ENCODE measurements around the gene ELF2.

Gene ELF2

DNA sequence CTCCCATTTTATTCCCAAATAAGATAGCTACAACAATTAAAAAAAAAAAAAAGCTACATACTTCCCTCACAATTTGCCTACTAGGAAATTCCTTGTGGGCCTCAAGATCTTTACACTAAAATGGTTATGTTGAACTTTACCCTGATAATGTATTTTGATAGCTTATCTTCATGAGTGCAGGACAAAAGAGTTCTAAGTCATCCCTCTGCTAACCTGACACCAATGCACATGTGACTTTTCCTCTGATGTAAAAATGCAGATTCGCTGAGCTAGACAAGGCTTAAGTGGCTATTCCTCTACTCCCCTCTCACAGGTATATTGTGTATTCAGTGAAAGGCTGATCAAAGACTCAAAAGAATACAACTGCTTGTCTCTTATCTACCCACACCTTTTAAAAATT is 22.5 kb downstream of the ELF2 start:
- Histone ChIP-seq H3K27me3 (ENCODE audit: control insufficient read depth in 1 of 2, insufficient read depth in 2 of 2, low read length in 2 of 2) (no peaks in the 10 kb centered on the region), H3K36me3 (ENCODE audit: insufficient read depth, low read length) (no peaks in the 10 kb centered on the region)

DNA sequence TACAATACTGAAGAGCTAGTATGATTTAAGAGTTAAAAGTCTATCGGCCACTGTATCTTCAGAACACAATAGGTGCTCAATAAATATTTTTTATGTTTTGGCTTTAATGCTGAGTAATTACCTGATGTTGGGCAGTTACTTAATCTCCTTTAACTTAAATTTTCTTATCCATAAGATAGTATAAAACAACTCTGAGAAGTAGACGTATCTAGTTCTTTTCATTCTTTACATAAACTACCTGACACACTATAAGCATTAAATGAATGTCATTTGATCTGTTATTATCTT is 22.9 kb downstream of the ELF2 start:
- H3K9ac ChIP-seq (ENCODE audit: low read length) = no peak overlapping the region

More for the DNA sequence above, 22.5 kb downstream of the ELF2 start:
- Histone ChIP-seq H3K27ac (ENCODE audit: low read depth, low read length) (no peak overlapping the region), H3K4me3 (ENCODE audit: low read depth in 1 of 2, low read length in 2 of 2) (no peak overlapping the region), H3K4me1 (ENCODE audit: insufficient read depth, low read length) (peaks cover 9% of the 10 kb centered on the region), H3K9ac (ENCODE audit: low read length) (no peak overlapping the region), H3K9me3 (ENCODE audit: low read length) (no peaks in the 10 kb centered on the region)

DNA sequence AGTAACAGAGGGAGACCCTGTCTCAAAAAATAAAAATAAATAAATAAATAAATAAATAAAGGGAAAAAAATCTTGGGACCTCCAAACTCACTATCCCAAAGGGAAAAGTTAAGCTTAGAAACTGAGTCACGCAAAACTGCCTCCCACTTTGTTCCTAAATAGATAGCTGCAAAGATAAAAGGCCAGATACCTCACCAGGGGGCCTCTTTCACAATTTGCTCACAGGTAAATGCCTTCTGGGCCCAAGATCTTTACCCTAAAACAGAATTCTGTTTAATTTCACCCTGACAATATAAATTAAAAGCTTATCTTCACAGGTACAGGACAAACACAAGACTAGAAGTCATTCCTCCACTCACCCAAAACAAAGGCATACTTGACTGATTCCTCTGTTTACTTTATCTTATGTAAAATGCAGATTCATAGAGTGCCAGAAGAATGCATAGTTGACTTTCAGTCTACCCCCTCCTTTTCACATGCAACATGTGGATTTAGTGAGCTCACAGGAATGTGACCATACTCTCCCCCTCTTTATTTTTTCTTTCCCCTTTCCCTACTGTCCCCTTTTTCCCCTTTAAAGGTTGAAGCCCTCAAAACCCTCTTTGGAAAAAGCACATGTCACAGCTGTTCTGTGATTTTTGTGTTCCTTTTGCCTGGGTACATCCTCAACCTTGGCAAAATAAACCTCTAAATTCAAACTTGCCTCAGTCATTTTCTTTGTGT is 23.4 kb downstream of the ELF2 start:
- H3K36me3 ChIP-seq (ENCODE audit: insufficient read depth, low read length) = no peaks in the 10 kb centered on the region
- H3K27ac ChIP-seq (ENCODE audit: low read depth, low read length) = no peak overlapping the region
- H3K4me3 ChIP-seq (ENCODE audit: low read depth in 1 of 2, low read length in 2 of 2) = no peak overlapping the region
- H3K4me1 ChIP-seq (ENCODE audit: insufficient read depth, low read length) = peaks cover 6% of the 10 kb centered on the region
- no peak overlapping the region for H3K9ac ChIP-seq (ENCODE audit: low read length)
- H3K27me3 ChIP-seq (ENCODE audit: control insufficient read depth in 1 of 2, insufficient read depth in 2 of 2, low read length in 2 of 2) = no peaks in the 10 kb centered on the region
- no peaks in the 10 kb centered on the region for H3K9me3 ChIP-seq (ENCODE audit: low read length)

More for the DNA sequence above, 22.9 kb downstream of the ELF2 start:
- H3K4me3 ChIP-seq (ENCODE audit: low read depth in 1 of 2, low read length in 2 of 2) = no peak overlapping the region
- H3K9me3 ChIP-seq (ENCODE audit: low read length) = no peaks in the 10 kb centered on the region
- no peak overlapping the region for H3K27ac ChIP-seq (ENCODE audit: low read depth, low read length)
- peaks cover 6% of the 10 kb centered on the region for H3K4me1 ChIP-seq (ENCODE audit: insufficient read depth, low read length)
- H3K36me3 ChIP-seq (ENCODE audit: insufficient read depth, low read length) = no peaks in the 10 kb centered on the region
- H3K27me3 ChIP-seq (ENCODE audit: control insufficient read depth in 1 of 2, insufficient read depth in 2 of 2, low read length in 2 of 2) = no peaks in the 10 kb centered on the region

DNA sequence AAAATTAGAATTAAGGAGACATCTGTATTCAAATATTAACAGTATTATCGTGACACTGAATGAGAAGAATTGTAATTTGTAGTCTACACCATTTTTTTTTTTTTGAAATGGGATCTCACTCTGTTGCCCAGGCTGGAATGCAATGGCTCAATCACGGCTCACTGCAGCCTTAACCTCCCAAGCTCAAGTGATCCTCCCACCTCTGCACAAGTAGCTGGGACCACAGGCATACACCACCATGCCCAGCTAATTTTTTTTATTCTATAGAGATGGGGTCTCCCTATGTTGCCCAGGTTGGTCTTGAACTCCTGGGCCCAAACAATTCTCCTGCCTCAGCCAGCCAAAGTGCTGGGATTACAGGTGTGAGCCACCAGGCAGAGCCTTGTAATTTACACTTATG is 24.8 kb downstream of the ELF2 start:
- H3K4me3 ChIP-seq (ENCODE audit: low read depth in 1 of 2, low read length in 2 of 2) = no peak overlapping the region
- no peaks in the 10 kb centered on the region for H3K36me3 ChIP-seq (ENCODE audit: insufficient read depth, low read length)
- no peak overlapping the region for H3K27ac ChIP-seq (ENCODE audit: low read depth, low read length)
- H3K9me3 ChIP-seq (ENCODE audit: low read length) = no peaks in the 10 kb centered on the region
- H3K4me1 ChIP-seq (ENCODE audit: insufficient read depth, low read length) = peaks cover 6% of the 10 kb centered on the region
- H3K27me3 ChIP-seq (ENCODE audit: control insufficient read depth in 1 of 2, insufficient read depth in 2 of 2, low read length in 2 of 2) = no peaks in the 10 kb centered on the region
- H3K9ac ChIP-seq (ENCODE audit: low read length) = no peak overlapping the region

DNA sequence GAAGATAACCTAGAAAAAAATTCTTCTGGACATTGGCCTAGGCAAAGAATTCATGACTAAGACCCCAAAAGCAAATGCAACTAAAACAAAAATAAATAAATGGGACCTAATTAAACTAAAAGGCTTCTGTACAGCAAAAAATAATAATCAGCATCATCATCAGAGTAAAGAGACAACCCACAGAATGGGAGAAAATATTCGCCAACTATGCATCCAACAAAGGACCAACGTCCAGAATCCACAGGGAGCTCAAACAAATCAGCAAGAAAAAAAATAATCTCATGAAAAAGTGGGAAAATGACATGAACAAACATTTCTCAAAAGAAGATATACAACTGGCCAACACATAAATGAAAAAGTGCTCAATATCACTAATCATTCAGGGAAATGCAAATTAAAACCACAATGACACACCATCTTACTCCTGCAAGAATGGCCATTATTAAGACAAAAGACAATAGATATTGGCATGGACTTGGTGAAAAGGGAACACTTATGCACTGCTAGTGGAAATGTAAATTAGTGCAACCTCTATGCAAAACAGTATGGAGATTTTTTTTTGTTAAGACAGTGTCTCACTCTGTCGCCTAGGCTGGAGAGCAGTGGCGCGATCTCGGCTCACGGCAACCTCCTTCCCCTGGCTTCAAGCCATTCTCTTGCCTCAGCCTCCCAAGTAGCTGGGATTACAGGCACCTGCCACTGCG is 29.9 kb downstream of the ELF2 start:
- H3K4me1 ChIP-seq (ENCODE audit: insufficient read depth, low read length) = peaks cover 24% of the 10 kb centered on the region
- no peaks in the 10 kb centered on the region for H3K9me3 ChIP-seq (ENCODE audit: low read length)
- no peak overlapping the region for H3K9ac ChIP-seq (ENCODE audit: low read length)
- no peak overlapping the region for H3K27ac ChIP-seq (ENCODE audit: low read depth, low read length)
- H3K4me3 ChIP-seq (ENCODE audit: low read depth in 1 of 2, low read length in 2 of 2) = no peak overlapping the region
- H3K27me3 ChIP-seq (ENCODE audit: control insufficient read depth in 1 of 2, insufficient read depth in 2 of 2, low read length in 2 of 2) = no peaks in the 10 kb centered on the region
- no peaks in the 10 kb centered on the region for H3K36me3 ChIP-seq (ENCODE audit: insufficient read depth, low read length)

DNA sequence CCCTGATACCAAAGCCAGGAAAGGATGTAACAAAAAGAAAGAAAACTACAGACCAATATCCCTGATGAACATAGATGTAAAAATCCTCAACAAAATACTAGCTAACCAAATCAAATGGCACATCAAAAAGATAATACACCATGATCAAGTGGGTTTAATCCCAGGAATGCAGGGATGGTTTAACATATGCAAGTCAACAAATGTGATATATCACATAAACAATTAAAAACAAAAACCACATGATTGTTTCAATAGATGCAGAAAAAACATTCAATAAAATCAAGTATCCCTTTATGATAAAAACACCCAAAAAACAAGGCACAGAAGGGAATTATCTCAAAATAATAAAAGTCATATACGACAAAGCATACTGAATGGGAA is 31.5 kb downstream of the ELF2 start:
- H3K9ac ChIP-seq (ENCODE audit: low read length) = no peak overlapping the region
- H3K4me3 ChIP-seq (ENCODE audit: low read depth in 1 of 2, low read length in 2 of 2) = no peak overlapping the region
- H3K27ac ChIP-seq (ENCODE audit: low read depth, low read length) = no peak overlapping the region
- no peaks in the 10 kb centered on the region for H3K9me3 ChIP-seq (ENCODE audit: low read length)
- no peaks in the 10 kb centered on the region for H3K27me3 ChIP-seq (ENCODE audit: control insufficient read depth in 1 of 2, insufficient read depth in 2 of 2, low read length in 2 of 2)
- H3K36me3 ChIP-seq (ENCODE audit: insufficient read depth, low read length) = no peaks in the 10 kb centered on the region
- H3K4me1 ChIP-seq (ENCODE audit: insufficient read depth, low read length) = peaks cover 31% of the 10 kb centered on the region

DNA sequence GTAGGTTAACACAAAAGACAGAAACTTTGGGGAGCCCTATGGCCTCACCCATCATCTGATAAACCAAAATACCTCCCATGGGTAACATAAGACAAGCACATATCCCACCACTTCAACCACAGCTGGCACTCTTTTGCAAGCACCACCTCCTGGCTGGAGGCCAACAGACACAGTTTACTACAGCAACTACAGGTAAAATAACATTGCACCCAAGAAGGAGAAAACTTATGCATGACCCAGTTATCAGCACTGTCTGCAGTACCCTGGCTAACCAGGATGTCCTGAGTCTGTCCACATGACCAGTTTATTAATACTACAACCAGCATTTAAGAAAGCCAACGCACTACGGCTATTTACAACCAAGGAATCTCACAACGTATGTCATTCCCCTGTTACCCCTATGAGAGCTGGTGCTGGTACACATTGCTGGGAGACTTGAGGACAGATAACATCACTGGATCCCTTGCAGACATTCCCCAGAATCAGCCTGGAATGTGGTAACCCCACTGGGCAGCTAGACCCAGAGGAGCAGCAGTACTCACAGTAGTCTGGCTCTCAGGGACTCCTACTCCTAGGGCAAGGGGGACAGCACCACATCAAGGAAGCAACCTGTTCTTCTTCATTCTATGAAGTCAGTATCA is 32.0 kb downstream of the ELF2 start:
- Histone ChIP-seq H3K9me3 (ENCODE audit: low read length) (no peaks in the 10 kb centered on the region), H3K27ac (ENCODE audit: low read depth, low read length) (no peak overlapping the region), H3K4me3 (ENCODE audit: low read depth in 1 of 2, low read length in 2 of 2) (no peak overlapping the region), H3K9ac (ENCODE audit: low read length) (no peak overlapping the region), H3K36me3 (ENCODE audit: insufficient read depth, low read length) (no peaks in the 10 kb centered on the region), H3K4me1 (ENCODE audit: insufficient read depth, low read length) (peaks cover 31% of the 10 kb centered on the region), H3K27me3 (ENCODE audit: control insufficient read depth in 1 of 2, insufficient read depth in 2 of 2, low read length in 2 of 2) (no peaks in the 10 kb centered on the region)

DNA sequence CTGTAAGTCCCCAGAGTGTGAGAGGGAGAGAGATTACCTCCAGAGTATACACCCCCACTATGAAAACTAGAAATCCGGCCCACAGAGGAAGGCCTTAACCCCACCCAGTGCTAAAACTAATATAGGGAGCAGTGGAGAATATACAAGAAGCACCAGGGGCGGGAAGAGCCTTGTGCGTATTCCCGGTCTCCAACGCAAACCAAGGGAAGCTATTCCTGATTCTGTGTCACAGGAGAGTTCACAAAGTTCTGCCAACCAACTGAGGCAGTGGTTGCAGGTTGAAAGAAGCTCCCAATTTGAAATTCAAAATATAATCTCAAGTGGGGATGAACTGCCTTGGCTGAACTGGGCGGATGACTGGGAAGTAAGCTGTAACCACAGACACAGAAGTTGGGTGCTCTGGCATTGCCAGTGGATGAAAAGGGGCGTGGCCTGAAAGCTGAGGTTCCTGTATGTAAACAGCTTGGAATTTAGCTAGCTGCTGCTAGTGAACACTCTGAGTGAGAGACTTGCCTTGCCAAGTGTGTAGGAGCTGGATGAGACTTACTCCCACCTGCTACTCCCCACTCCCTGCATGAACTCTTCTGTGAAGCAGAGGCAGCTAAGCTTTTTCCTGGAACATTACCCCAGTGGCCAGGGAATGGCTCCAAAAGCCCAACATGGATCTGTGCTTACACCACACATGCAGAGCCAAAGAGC is 32.7 kb downstream of the ELF2 start:
- H3K9me3 ChIP-seq (ENCODE audit: low read length) = no peaks in the 10 kb centered on the region
- H3K27ac ChIP-seq (ENCODE audit: low read depth, low read length) = no peak overlapping the region
- H3K9ac ChIP-seq (ENCODE audit: low read length) = no peak overlapping the region
- no peaks in the 10 kb centered on the region for H3K36me3 ChIP-seq (ENCODE audit: insufficient read depth, low read length)
- H3K4me1 ChIP-seq (ENCODE audit: insufficient read depth, low read length) = peaks cover 31% of the 10 kb centered on the region
- H3K27me3 ChIP-seq (ENCODE audit: control insufficient read depth in 1 of 2, insufficient read depth in 2 of 2, low read length in 2 of 2) = no peaks in the 10 kb centered on the region
- no peak overlapping the region for H3K4me3 ChIP-seq (ENCODE audit: low read depth in 1 of 2, low read length in 2 of 2)

DNA sequence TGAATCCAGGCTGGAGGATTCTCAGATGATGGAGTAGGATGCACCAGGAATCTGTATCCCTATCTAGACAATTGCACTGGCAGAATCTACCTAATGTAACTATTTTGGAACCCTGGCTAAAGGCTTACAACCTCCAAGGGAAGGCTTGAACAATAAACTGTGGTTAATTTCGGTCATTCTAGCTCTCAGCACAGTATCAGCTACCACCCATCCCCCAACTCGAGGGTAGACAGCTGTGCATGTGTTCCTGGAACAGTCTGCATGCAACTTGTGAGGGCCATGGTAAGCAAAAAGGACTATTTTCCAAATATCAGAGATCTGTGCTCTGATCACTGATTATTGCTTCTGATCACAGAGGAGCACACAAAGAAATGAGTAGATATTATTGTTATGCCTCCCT is 34.0 kb downstream of the ELF2 start:
- Histone ChIP-seq H3K4me3 (ENCODE audit: low read depth in 1 of 2, low read length in 2 of 2) (no peak overlapping the region), H3K27me3 (ENCODE audit: control insufficient read depth in 1 of 2, insufficient read depth in 2 of 2, low read length in 2 of 2) (no peaks in the 10 kb centered on the region), H3K4me1 (ENCODE audit: insufficient read depth, low read length) (peaks cover 31% of the 10 kb centered on the region), H3K9me3 (ENCODE audit: low read length) (no peaks in the 10 kb centered on the region), H3K36me3 (ENCODE audit: insufficient read depth, low read length) (no peaks in the 10 kb centered on the region), H3K27ac (ENCODE audit: low read depth, low read length) (no peak overlapping the region), H3K9ac (ENCODE audit: low read length) (no peak overlapping the region)

DNA sequence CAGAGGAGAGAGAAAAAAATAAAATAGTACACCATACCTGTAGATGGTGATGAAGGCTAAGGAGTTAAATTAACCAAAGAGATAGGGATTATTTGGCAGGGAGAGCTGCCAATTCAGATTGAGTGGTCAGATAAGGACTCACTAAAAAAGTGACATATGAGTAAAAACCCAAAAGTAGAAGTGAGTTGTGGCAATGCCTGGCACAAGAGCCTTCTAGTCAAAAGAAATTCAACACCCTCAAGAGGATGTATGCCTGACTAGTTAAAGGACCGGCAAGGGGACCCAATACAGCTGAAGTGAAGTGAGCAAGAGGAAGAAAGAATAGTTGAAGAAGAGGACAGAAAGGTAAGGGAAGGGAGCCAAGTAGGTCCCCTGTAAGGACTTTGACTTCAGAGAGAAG is 34.9 kb downstream of the ELF2 start:
- Histone ChIP-seq H3K4me1 (ENCODE audit: insufficient read depth, low read length) (peaks cover 31% of the 10 kb centered on the region), H3K9ac (ENCODE audit: low read length) (no peak overlapping the region), H3K27me3 (ENCODE audit: control insufficient read depth in 1 of 2, insufficient read depth in 2 of 2, low read length in 2 of 2) (no peaks in the 10 kb centered on the region), H3K9me3 (ENCODE audit: low read length) (no peaks in the 10 kb centered on the region), H3K27ac (ENCODE audit: low read depth, low read length) (no peak overlapping the region), H3K4me3 (ENCODE audit: low read depth in 1 of 2, low read length in 2 of 2) (no peak overlapping the region), H3K36me3 (ENCODE audit: insufficient read depth, low read length) (peaks cover 7% of the 10 kb centered on the region)

DNA sequence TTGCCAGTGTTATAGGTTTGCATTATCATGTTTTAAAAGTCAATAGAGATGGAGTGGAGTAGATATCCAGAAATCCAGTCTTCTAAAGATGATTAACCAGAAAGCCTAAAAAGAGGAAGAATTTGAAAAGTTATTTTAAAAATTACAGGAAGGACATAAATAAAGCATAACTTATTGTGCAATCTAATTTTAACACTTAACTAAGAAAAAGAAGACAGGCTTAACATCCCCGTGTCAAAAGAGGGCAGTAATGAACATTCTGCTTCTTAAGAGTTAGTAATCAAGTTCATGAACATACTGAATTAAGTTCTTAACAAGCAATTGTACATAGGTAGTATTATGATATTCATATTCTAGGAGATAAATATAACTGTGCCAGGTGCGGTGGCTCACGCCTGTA is 39.3 kb downstream of the ELF2 start:
- Histone ChIP-seq H3K27ac (ENCODE audit: low read depth, low read length) (no peak overlapping the region), H3K9me3 (ENCODE audit: low read length) (no peaks in the 10 kb centered on the region), H3K4me3 (ENCODE audit: low read depth in 1 of 2, low read length in 2 of 2) (no peak overlapping the region), H3K9ac (ENCODE audit: low read length) (no peak overlapping the region), H3K36me3 (ENCODE audit: insufficient read depth, low read length) (peaks cover 7% of the 10 kb centered on the region), H3K4me1 (ENCODE audit: insufficient read depth, low read length) (peaks cover 11% of the 10 kb centered on the region), H3K27me3 (ENCODE audit: control insufficient read depth in 1 of 2, insufficient read depth in 2 of 2, low read length in 2 of 2) (no peaks in the 10 kb centered on the region)

All from muscle layer of colon (tissue), 2 donors.